ENCODE results near the gene DDX47. TPM values are rescaled to one million over a fixed set of nuclear protein-coding genes. Genes with fewer than 3 reads are reported as not detected.
"Not testable (repeated sequence)": the region's sequence is repeated elsewhere in the genome, so short reads cannot be mapped to it uniquely, and the experiment has no call there.

The DDX47 gene
- total RNA-seq, 1 donor from 2014 or later: 133 TPM

- intact Hi-C loops (cut with micrococcal nuclease): loop anchor here (1.0 kb wide), 1 partner anchor 15 kb away; no protein-coding TSS in a partner anchor
- Mint-ChIP-seq H3K4me3 (peak overlapping the region; percentile 56), H3K36me3 (ENCODE audit: low read depth) (peaks cover 4% of the 10 kb centered on the region), H3K4me1 (peaks cover 49% of the 10 kb centered on the region), H3K27ac (peak overlapping the region; percentile 60), H3K27me3 (no peaks in the 10 kb centered on the region), H3K9me3 (peaks cover 4% of the 10 kb centered on the region)
- DNase-seq: peak; percentile 86
Measured at GRCh38 chr12:12803186-12803585, 10.0 kb upstream of the DDX47 start.

GRCh38 chr12:12804011-12804410 lies 9.1 kb upstream of the DDX47 start:
- DNase-seq: no peak
- H3K36me3 Mint-ChIP-seq (ENCODE audit: low read depth): peaks cover 4% of the 10 kb centered on the region
- H3K4me3 Mint-ChIP-seq: peak overlapping the region; percentile 13
- H3K9me3 Mint-ChIP-seq: peaks cover 4% of the 10 kb centered on the region
- no peaks in the 10 kb centered on the region for H3K27me3 Mint-ChIP-seq
- peaks cover 57% of the 10 kb centered on the region for H3K4me1 Mint-ChIP-seq
- intact Hi-C loops (cut with micrococcal nuclease): loop anchor here (1.0 kb wide), 1 partner anchor 9 kb away; the partner anchor contains the start of gene DDX47
- H3K27ac Mint-ChIP-seq: peak overlapping the region; percentile 66

- no peak for DNase-seq
- Mint-ChIP-seq H3K9me3 (peaks cover 2% of the 10 kb centered on the region), H3K27me3 (no peaks in the 10 kb centered on the region), H3K27ac (peak overlapping the region; percentile 66), H3K4me1 (peaks cover 61% of the 10 kb centered on the region), H3K4me3 (peak overlapping the region; percentile 13), H3K36me3 (ENCODE audit: low read depth) (peaks cover 4% of the 10 kb centered on the region)
- intact Hi-C loops (cut with micrococcal nuclease): loop anchor here (1.0 kb wide), 1 partner anchor 9 kb away; the partner anchor contains the start of gene DDX47
Measured at GRCh38 chr12:12804432-12804886, 8.7 kb upstream of the DDX47 start.

GRCh38 chr12:12806784-12807516 lies 6.2 kb upstream of the DDX47 start:
- H3K4me3 Mint-ChIP-seq: peak overlapping the region; percentile 18
- DNase-seq: no peak
- peaks cover 2% of the 10 kb centered on the region for H3K36me3 Mint-ChIP-seq (ENCODE audit: low read depth)
- H3K27ac Mint-ChIP-seq: peak overlapping the region; percentile 88
- H3K4me1 Mint-ChIP-seq: peaks cover 56% of the 10 kb centered on the region
- intact Hi-C loops (cut with micrococcal nuclease): no loop called here
- no peaks in the 10 kb centered on the region for H3K27me3 Mint-ChIP-seq
- H3K9me3 Mint-ChIP-seq: no peaks in the 10 kb centered on the region

- DNase-seq; H3K27me3 Mint-ChIP-seq; intact Hi-C loops (cut with micrococcal nuclease); H3K36me3 Mint-ChIP-seq (ENCODE audit: low read depth); H3K9me3 Mint-ChIP-seq: not testable (repeated sequence)
- Mint-ChIP-seq H3K4me1 (peaks cover 52% of the 10 kb centered on the region), H3K4me3 (peak overlapping the region; percentile 18), H3K27ac (peak overlapping the region; percentile 88)
Measured at GRCh38 chr12:12807517-12807903, 5.6 kb upstream of the DDX47 start.

- H3K4me1 Mint-ChIP-seq: peaks cover 54% of the 10 kb centered on the region
- H3K9me3 Mint-ChIP-seq: no peaks in the 10 kb centered on the region
- no peaks in the 10 kb centered on the region for H3K27me3 Mint-ChIP-seq
Measured at GRCh38 chr12:12807970-12808702, 5.0 kb upstream of the DDX47 start.

GRCh38 chr12:12810553-12811021 lies 2.6 kb upstream of the DDX47 start:
- Mint-ChIP-seq H3K4me1 (peaks cover 53% of the 10 kb centered on the region), H3K27me3 (no peaks in the 10 kb centered on the region), H3K36me3 (ENCODE audit: low read depth) (peaks cover 18% of the 10 kb centered on the region), H3K9me3 (no peaks in the 10 kb centered on the region), H3K27ac (no peak overlapping the region), H3K4me3 (no peak overlapping the region)
- DNase-seq: no peak
- intact Hi-C loops (cut with micrococcal nuclease): loop anchor here (5.0 to 10.0 kb wide), 2 partner anchors 83 to 364 kb away; no protein-coding TSS in a partner anchor

More at GRCh38 chr12:12807970-12808702, 5.0 kb upstream of the DDX47 start:
- H3K4me3 Mint-ChIP-seq: peak overlapping the region; percentile 64
- peak overlapping the region; percentile 93 for H3K27ac Mint-ChIP-seq
- H3K36me3 Mint-ChIP-seq (ENCODE audit: low read depth): peaks cover 2% of the 10 kb centered on the region
- DNase-seq: peak; percentile 90
- intact Hi-C loops (cut with micrococcal nuclease): loop anchor here (1.0 kb wide), 1 partner anchor 20 kb away; no protein-coding TSS in a partner anchor

GRCh38 chr12:12811343-12811742 lies 1.8 kb upstream of the DDX47 start:
- no peak for DNase-seq
- Mint-ChIP-seq H3K4me1 (peaks cover 55% of the 10 kb centered on the region), H3K27ac (no peak overlapping the region), H3K4me3 (no peak overlapping the region), H3K27me3 (no peaks in the 10 kb centered on the region), H3K9me3 (no peaks in the 10 kb centered on the region), H3K36me3 (ENCODE audit: low read depth) (peaks cover 26% of the 10 kb centered on the region)
- intact Hi-C loops (cut with micrococcal nuclease): loop anchor here (5.0 to 10.0 kb wide), 2 partner anchors 84 to 363 kb away; no protein-coding TSS in a partner anchor

GRCh38 chr12:12812174-12812573 lies 972 bp upstream of the DDX47 start:
- peaks cover 57% of the 10 kb centered on the region for H3K4me1 Mint-ChIP-seq
- H3K36me3 Mint-ChIP-seq (ENCODE audit: low read depth): peaks cover 33% of the 10 kb centered on the region
- no peaks in the 10 kb centered on the region for H3K9me3 Mint-ChIP-seq
- H3K4me3 Mint-ChIP-seq: no peak overlapping the region
- DNase-seq: no peak
- H3K27ac Mint-ChIP-seq: no peak overlapping the region
- intact Hi-C loops (cut with micrococcal nuclease): loop anchor here (5.0 to 10.0 kb wide), 2 partner anchors 85 to 363 kb away; no protein-coding TSS in a partner anchor
- no peaks in the 10 kb centered on the region for H3K27me3 Mint-ChIP-seq

GRCh38 chr12:12812618-12813119 lies 477 bp upstream of the DDX47 start:
- H3K4me1 Mint-ChIP-seq: peaks cover 54% of the 10 kb centered on the region
- no peaks in the 10 kb centered on the region for H3K27me3 Mint-ChIP-seq
- H3K27ac Mint-ChIP-seq: no peak overlapping the region
- DNase-seq: no peak
- H3K36me3 Mint-ChIP-seq (ENCODE audit: low read depth): peaks cover 33% of the 10 kb centered on the region
- intact Hi-C loops (cut with micrococcal nuclease): loop anchor here (1.0 to 10.0 kb wide), 4 partner anchors 8 to 362 kb away; no protein-coding TSS in a partner anchor
- H3K9me3 Mint-ChIP-seq: no peaks in the 10 kb centered on the region
- peak overlapping the region; percentile 93 for H3K4me3 Mint-ChIP-seq

- Mint-ChIP-seq H3K4me3 (no peak overlapping the region), H3K27me3 (no peaks in the 10 kb centered on the region), H3K36me3 (ENCODE audit: low read depth) (peaks cover 59% of the 10 kb centered on the region), H3K9me3 (no peaks in the 10 kb centered on the region), H3K4me1 (peaks cover 49% of the 10 kb centered on the region), H3K27ac (no peak overlapping the region)
- intact Hi-C loops (cut with micrococcal nuclease): loop anchor here (10.0 kb wide), 1 partner anchor 357 kb away; no protein-coding TSS in a partner anchor
- DNase-seq: no peak
Measured at GRCh38 chr12:12817616-12818015, 4.5 kb downstream of the DDX47 start.

GRCh38 chr12:12818701-12819100 lies 5.6 kb downstream of the DDX47 start:
- H3K36me3 Mint-ChIP-seq (ENCODE audit: low read depth): peaks cover 61% of the 10 kb centered on the region
- intact Hi-C loops (cut with micrococcal nuclease): loop anchor here (10.0 kb wide), 1 partner anchor 356 kb away; no protein-coding TSS in a partner anchor
- H3K4me1 Mint-ChIP-seq: peaks cover 43% of the 10 kb centered on the region
- H3K27ac Mint-ChIP-seq: no peak overlapping the region
- no peaks in the 10 kb centered on the region for H3K27me3 Mint-ChIP-seq
- no peak overlapping the region for H3K4me3 Mint-ChIP-seq
- H3K9me3 Mint-ChIP-seq: no peaks in the 10 kb centered on the region
- no peak for DNase-seq

- Mint-ChIP-seq H3K36me3 (ENCODE audit: low read depth) (peaks cover 60% of the 10 kb centered on the region), H3K4me3 (no peak overlapping the region), H3K27ac (no peak overlapping the region), H3K9me3 (no peaks in the 10 kb centered on the region), H3K4me1 (peaks cover 40% of the 10 kb centered on the region), H3K27me3 (no peaks in the 10 kb centered on the region)
- DNase-seq: no peak
- intact Hi-C loops (cut with micrococcal nuclease): loop anchor here (10.0 kb wide), 1 partner anchor 356 kb away; no protein-coding TSS in a partner anchor
Measured at GRCh38 chr12:12819221-12819620, 6.1 kb downstream of the DDX47 start.
